D341Med (cell line): ENCODE data around the gene FMNL2.
A peak's percentile ranks its signal among the peaks of the same experiment; 100 is the strongest.

Experiments used
- DNase-seq: peaks from one replicate; pipeline ENCODE4 v3.0.0; 2012; ENCODE audit warnings: low spot score

FMNL2 gene

GRCh38 chr2:152615177-152615576 lies 280.2 kb downstream of the FMNL2 start:
- no peak for DNase-seq

- no peak for DNase-seq
Observed at GRCh38 chr2:152617456-152618192, 282.6 kb downstream of the FMNL2 start.

GRCh38 chr2:152618193-152618564 lies 283.2 kb downstream of the FMNL2 start:
- no peak for DNase-seq

- no peak for DNase-seq
Observed at GRCh38 chr2:152620208-152620607, 285.2 kb downstream of the FMNL2 start.

- no peak for DNase-seq
Observed at GRCh38 chr2:152620985-152621384, 286.0 kb downstream of the FMNL2 start.

GRCh38 chr2:152622219-152622618 lies 287.2 kb downstream of the FMNL2 start:
- DNase-seq: no peak

GRCh38 chr2:152623076-152623740 lies 288.2 kb downstream of the FMNL2 start:
- DNase-seq: no peak

GRCh38 chr2:152623775-152624174 lies 288.8 kb downstream of the FMNL2 start:
- DNase-seq: no peak

GRCh38 chr2:152624805-152625204 lies 289.8 kb downstream of the FMNL2 start:
- no peak for DNase-seq

GRCh38 chr2:152626911-152627339 lies 292.0 kb downstream of the FMNL2 start:
- DNase-seq: no peak

GRCh38 chr2:152627351-152627957 lies 292.5 kb downstream of the FMNL2 start:
- peak; percentile 44 for DNase-seq

- DNase-seq: no peak
Observed at GRCh38 chr2:152629202-152629601, 294.2 kb downstream of the FMNL2 start.

GRCh38 chr2:152630466-152630865 lies 295.5 kb downstream of the FMNL2 start:
- no peak for DNase-seq

GRCh38 chr2:152632736-152633135 lies 297.8 kb downstream of the FMNL2 start:
- no peak for DNase-seq

- DNase-seq: peak; percentile 69
Observed at GRCh38 chr2:152635635-152636298, 300.8 kb downstream of the FMNL2 start.

- no peak for DNase-seq
Observed at GRCh38 chr2:152637251-152637650, 302.3 kb downstream of the FMNL2 start.

- no peak for DNase-seq
Observed at GRCh38 chr2:152638056-152638455, 303.1 kb downstream of the FMNL2 start.

GRCh38 chr2:152638590-152638989 lies 303.6 kb downstream of the FMNL2 start:
- no peak for DNase-seq

- DNase-seq: no peak
Observed at GRCh38 chr2:152644189-152644873, 309.4 kb downstream of the FMNL2 start.

GRCh38 chr2:152646264-152646663 lies 311.3 kb downstream of the FMNL2 start:
- no peak for DNase-seq

- no peak for DNase-seq
Observed at GRCh38 chr2:152646775-152647174, 311.8 kb downstream of the FMNL2 start.

GRCh38 chr2:152647552-152647951 lies 312.6 kb downstream of the FMNL2 start:
- DNase-seq: no peak
